GM21619 (cell line): Measurements from ENCODE around the gene NUDT16L1.
"Not testable (repeated sequence)": the region's sequence is repeated elsewhere in the genome, so short reads cannot be mapped to it uniquely, and the experiment has no call there.

Source experiments
- ATAC-seq: cut with Tn5 transposase; IDR thresholded peaks from one replicate; pipeline ENCODE4 v1.9.1; 2021; ENCODE audit not compliant: unreplicated experiment

Gene NUDT16L1

GRCh38 chr16:4693296-4693955 lies at the start of gene NUDT16L1:
Gene NUDT16L1 (plus strand): TSS chr16:4693562. CDS start chr16:4693727, 165 bp downstream.
- peak; percentile 90 for ATAC-seq

- no peak for ATAC-seq
These were observed 46.4 kb upstream of the NUDT16L1 start for GRCh38 chr16:4646773-4647643.

- no peak for ATAC-seq
These were observed 45.8 kb upstream of the NUDT16L1 start for GRCh38 chr16:4647644-4647980.

GRCh38 chr16:4648917-4649316 lies 44.4 kb upstream of the NUDT16L1 start:
- ATAC-seq, result no peak

- ATAC-seq, result no peak
These were observed 43.5 kb upstream of the NUDT16L1 start for GRCh38 chr16:4649744-4650442.

- ATAC-seq, result not testable (repeated sequence)
These were observed 42.8 kb upstream of the NUDT16L1 start for GRCh38 chr16:4650443-4651074.

GRCh38 chr16:4651827-4652226 lies 41.5 kb upstream of the NUDT16L1 start:
- no peak for ATAC-seq

GRCh38 chr16:4652561-4652960 lies 40.8 kb upstream of the NUDT16L1 start:
- no peak for ATAC-seq

- no peak for ATAC-seq
These were observed 39.1 kb upstream of the NUDT16L1 start for GRCh38 chr16:4654011-4654963.

- ATAC-seq, result no peak
These were observed 38.3 kb upstream of the NUDT16L1 start for GRCh38 chr16:4654964-4655590.

- no peak for ATAC-seq
These were observed 37.6 kb upstream of the NUDT16L1 start for GRCh38 chr16:4655801-4656200.

- ATAC-seq, result no peak
These were observed 37.1 kb upstream of the NUDT16L1 start for GRCh38 chr16:4656221-4656620.

GRCh38 chr16:4656695-4657686 lies 36.4 kb upstream of the NUDT16L1 start:
- no peak for ATAC-seq

- ATAC-seq, result no peak
These were observed 33.7 kb upstream of the NUDT16L1 start for GRCh38 chr16:4659363-4660353.

GRCh38 chr16:4660454-4661007 lies 32.8 kb upstream of the NUDT16L1 start:
- no peak for ATAC-seq

GRCh38 chr16:4661661-4662060 lies 31.7 kb upstream of the NUDT16L1 start:
- no peak for ATAC-seq

GRCh38 chr16:4663465-4663776 lies 29.9 kb upstream of the NUDT16L1 start:
- no peak for ATAC-seq
